Measurements from ENCODE around the gene GRM4.

GRM4 gene

GRCh38 chr6:34102696-34103095 is 43.2 kb downstream of the GRM4 start:
- TF ChIP-seq CTCF (IDR thresholded peaks at IDR 0.05; ENCODE audit: low read depth, low read length, missing control alignments), result no peak

GRCh38 chr6:34102099-34102656 is 43.7 kb downstream of the GRM4 start:
- TF ChIP-seq CTCF (IDR thresholded peaks at IDR 0.05; ENCODE audit: low read depth, low read length, missing control alignments), result no peak
- DNase-seq (ENCODE audit: low read depth), result no peak
- in situ Hi-C loops (cut with HindIII; ENCODE audit: low sequenced_read_pairs), result no loop called here
- no peak overlapping the region for H3K4me3 ChIP-seq (ENCODE audit: low read depth, low read length)

More at GRCh38 chr6:34102696-34103095, 43.2 kb downstream of the GRM4 start:
- in situ Hi-C loops (cut with HindIII; ENCODE audit: low sequenced_read_pairs), result no loop called here
- H3K4me3 ChIP-seq (ENCODE audit: low read depth, low read length), result no peak overlapping the region
- DNase-seq (ENCODE audit: low read depth), result no peak

- no peak for DNase-seq (ENCODE audit: low read depth)
- H3K4me3 ChIP-seq (ENCODE audit: low read depth, low read length), result no peak overlapping the region
- TF ChIP-seq CTCF (IDR thresholded peaks at IDR 0.05; ENCODE audit: low read depth, low read length, missing control alignments), result no peak
- in situ Hi-C loops (cut with HindIII; ENCODE audit: low sequenced_read_pairs), result no loop called here
These were observed 45.1 kb downstream of the GRM4 start for GRCh38 chr6:34100788-34101187.

GRCh38 chr6:34099878-34100277 is 46.0 kb downstream of the GRM4 start:
- no peak for TF ChIP-seq CTCF (IDR thresholded peaks at IDR 0.05; ENCODE audit: low read depth, low read length, missing control alignments)
- DNase-seq (ENCODE audit: low read depth), result no peak
- H3K4me3 ChIP-seq (ENCODE audit: low read depth, low read length), result no peak overlapping the region
- in situ Hi-C loops (cut with HindIII; ENCODE audit: low sequenced_read_pairs), result no loop called here

- no peak for TF ChIP-seq CTCF (IDR thresholded peaks at IDR 0.05; ENCODE audit: low read depth, low read length, missing control alignments)
- in situ Hi-C loops (cut with HindIII; ENCODE audit: low sequenced_read_pairs), result no loop called here
- H3K4me3 ChIP-seq (ENCODE audit: low read depth, low read length), result no peak overlapping the region
- DNase-seq (ENCODE audit: low read depth), result no peak
These were observed 47.6 kb downstream of the GRM4 start for GRCh38 chr6:34098045-34098936.

- no peak for TF ChIP-seq CTCF (IDR thresholded peaks at IDR 0.05; ENCODE audit: low read depth, low read length, missing control alignments)
- no peak overlapping the region for H3K4me3 ChIP-seq (ENCODE audit: low read depth, low read length)
- no peak for DNase-seq (ENCODE audit: low read depth)
- in situ Hi-C loops (cut with HindIII; ENCODE audit: low sequenced_read_pairs), result no loop called here
These were observed 49.1 kb downstream of the GRM4 start for GRCh38 chr6:34096814-34097213.
